Ovary (tissue), 3 donors: ENCODE results near the gene TBCEL.

Experiments
- EP300 ChIP-seq: sonication (generic); formaldehyde crosslinking; IDR thresholded peaks from one replicate; pipeline ENCODE4 v1.6.1; 2017; ENCODE audit warnings: antibody characterized with exemption
- POLR2A ChIP-seq: fragments of 450-650 bp; IDR thresholded peaks from one replicate; pipeline ENCODE4 v1.6.1; 2017; ENCODE audit warnings: antibody characterized with exemption, mild to moderate bottlenecking, moderate library complexity
- TF ChIP-seq, protein P1 (sequence below), 3 donors: fragments of 450-650 bp in 2 of 3; fragments of 200-600 bp in 1 of 3; IDR thresholded peaks; one replicate each; pipeline versions ENCODE4 v1.5.1 to v1.8.0; 2016 to 2022; ENCODE audit warnings: antibody characterized with exemption in 3 of 3, mild to moderate bottlenecking in 1 of 3
- donor health status: DM: no; HTN: no; CAD: no.

- no peak for TF ChIP-seq POLR2A
- TF ChIP-seq, protein P1, sequence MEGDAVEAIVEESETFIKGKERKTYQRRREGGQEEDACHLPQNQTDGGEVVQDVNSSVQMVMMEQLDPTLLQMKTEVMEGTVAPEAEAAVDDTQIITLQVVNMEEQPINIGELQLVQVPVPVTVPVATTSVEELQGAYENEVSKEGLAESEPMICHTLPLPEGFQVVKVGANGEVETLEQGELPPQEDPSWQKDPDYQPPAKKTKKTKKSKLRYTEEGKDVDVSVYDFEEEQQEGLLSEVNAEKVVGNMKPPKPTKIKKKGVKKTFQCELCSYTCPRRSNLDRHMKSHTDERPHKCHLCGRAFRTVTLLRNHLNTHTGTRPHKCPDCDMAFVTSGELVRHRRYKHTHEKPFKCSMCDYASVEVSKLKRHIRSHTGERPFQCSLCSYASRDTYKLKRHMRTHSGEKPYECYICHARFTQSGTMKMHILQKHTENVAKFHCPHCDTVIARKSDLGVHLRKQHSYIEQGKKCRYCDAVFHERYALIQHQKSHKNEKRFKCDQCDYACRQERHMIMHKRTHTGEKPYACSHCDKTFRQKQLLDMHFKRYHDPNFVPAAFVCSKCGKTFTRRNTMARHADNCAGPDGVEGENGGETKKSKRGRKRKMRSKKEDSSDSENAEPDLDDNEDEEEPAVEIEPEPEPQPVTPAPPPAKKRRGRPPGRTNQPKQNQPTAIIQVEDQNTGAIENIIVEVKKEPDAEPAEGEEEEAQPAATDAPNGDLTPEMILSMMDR (IDR thresholded peaks at IDR 0.05) = no peak
- TF ChIP-seq EP300 = no peak
Measured at GRCh38 chr11:121122328-121122727, 98.4 kb downstream of the TBCEL start.
